Kidney (tissue), 14 donors: ENCODE data around the gene PHF2. TPM values are rescaled to one million over a fixed set of nuclear protein-coding genes. Genes with fewer than 3 reads are reported as not detected.

Experiments
- DNase-seq, 5 donors: peaks; one replicate each; pipeline ENCODE4 v3.0.0-alpha.2; 2013 to 2020
- FAIRE-seq: peaks from 2 replicates; lab custom pipeline; 2012; peaks lifted over from hg19 to GRCh38; lab: Jason Lieb, UNC
- H3K27ac ChIP-seq, 2 donors: one replicate each; pipeline ENCODE4 v1.7.0; 2013; ENCODE audit warnings: low read depth in 2 of 2, low read length in 2 of 2, inconsistent platforms in 1 of 2
- H3K27me3 ChIP-seq: one replicate; pipeline ENCODE4 v1.7.1; 2013; ENCODE audit warnings: low read length, inconsistent platforms; ENCODE audit not compliant: control insufficient read depth, insufficient read depth
- H3K36me3 ChIP-seq, 3 donors: one replicate each; pipeline versions ENCODE4 v1.7.0 to v1.7.1; 2013; ENCODE audit warnings: low read length in 3 of 3, control low read depth in 1 of 3, inconsistent platforms in 1 of 3; ENCODE audit not compliant: insufficient read depth in 3 of 3, control insufficient read depth in 2 of 3
- H3K4me1 ChIP-seq, 3 donors: one replicate each; pipeline versions ENCODE4 v1.7.0 to v1.7.1; 2013; ENCODE audit warnings: low read length in 3 of 3, inconsistent platforms in 1 of 3, low read depth in 1 of 3; ENCODE audit not compliant: control insufficient read depth in 2 of 3, insufficient read depth in 2 of 3
- H3K4me3 ChIP-seq, 3 donors: one replicate each; pipeline versions ENCODE4 v1.7.0 to v1.8.1; 2013; ENCODE audit warnings: low read length in 3 of 3, control low read depth in 1 of 3, inconsistent platforms in 1 of 3
- H3K9ac ChIP-seq, 3 donors: one replicate each; pipeline versions ENCODE4 v1.7.0 to v1.7.1; 2013; ENCODE audit warnings: low read length in 3 of 3, control low read depth in 1 of 3, inconsistent platforms in 1 of 3
- H3K9me3 ChIP-seq, 3 donors: one replicate each; pipeline versions ENCODE4 v1.7.0 to v1.7.1; 2013; ENCODE audit warnings: low read length in 3 of 3, control low read depth in 1 of 3, inconsistent platforms in 1 of 3; ENCODE audit not compliant: control insufficient read depth in 2 of 3, insufficient read depth in 1 of 3
- CTCF ChIP-seq: IDR thresholded peaks from 3 replicates; pipeline ENCODE4 v1.5.1; 2012; ENCODE audit warnings: mild to moderate bottlenecking, moderate library complexity, borderline replicate concordance; ENCODE audit not compliant: insufficient read depth; ENCODE audit errors: extremely low read depth
- intact Hi-C: fragments of 100-400 bp; cut with DNase I; formaldehyde crosslinking; loops from one replicate; pipeline ENCODE4 v1.11.1; 2022
- polyA plus RNA-seq: library from polyadenylated mRNA; stranded (reverse); fragments of 350-450 nt; fragmentation: Illumina TruSeq; extraction: RNeasy Lipid Tissue Mini Kit (QIAGEN cat#74804); gene quantifications from one replicate; pipeline ENCODE4 v1.2.3, GENCODE V29; 2014; ENCODE audit warnings: low read depth, low replicate concordance; ENCODE audit not compliant: insufficient read depth
- total RNA-seq: library from RNA; stranded (reverse); fragmentation: NEBNext Ultra II Directional; extraction: Animal tissue kit (Norgen Biotek cat#: 25700); gene quantifications from one replicate; pipeline ENCODE4 v1.2.1, GENCODE V29; 2021
- donor health status: control.
- donor health status: control.
- donor health status: control.
- donor health status: control.
- donor health status: control.
- donor health status: DM: yes; HTN: yes; CAD: no.
- donor health status: Normal renal cell carcinoma (clear cell type).

The PHF2 gene
- total and polyA plus RNA-seq, 2 donors from 2014 or later, result 10.2 to 30.7 TPM

GRCh38 chr9:93620881-93621820 is 44.8 kb downstream of the PHF2 start:
- H3K27me3 ChIP-seq, result no peaks in the 10 kb centered on the region
- no peaks in the 10 kb centered on the region for H3K36me3 ChIP-seq
- no peak for DNase-seq
- H3K4me1 ChIP-seq, result no peaks in the 10 kb centered on the region
- H3K9ac ChIP-seq, result no peak overlapping the region
- no peak overlapping the region for H3K27ac ChIP-seq
- H3K9me3 ChIP-seq, result peaks cover 0 to 2% (median 0%) of the 10 kb centered on the region in 3 donors
- intact Hi-C loops, result no loop called here
- FAIRE-seq, result no peak
- no peak for TF ChIP-seq CTCF
- no peak overlapping the region for H3K4me3 ChIP-seq

- no peaks in the 10 kb centered on the region for H3K4me1 ChIP-seq
- intact Hi-C loops, result no loop called here
- no peak for TF ChIP-seq CTCF
- no peaks in the 10 kb centered on the region for H3K27me3 ChIP-seq
- no peak for FAIRE-seq
- no peak overlapping the region for H3K4me3 ChIP-seq
- H3K36me3 ChIP-seq, result no peaks in the 10 kb centered on the region
- no peak overlapping the region for H3K27ac ChIP-seq
- H3K9ac ChIP-seq, result no peak overlapping the region
- peaks cover 0 to 2% (median 0%) of the 10 kb centered on the region in 3 donors for H3K9me3 ChIP-seq
- DNase-seq, result no peak
Observed at GRCh38 chr9:93621922-93622321, 45.5 kb downstream of the PHF2 start.

GRCh38 chr9:93622691-93623090 is 46.3 kb downstream of the PHF2 start:
- DNase-seq (no peak), FAIRE-seq (no peak)
- Histone ChIP-seq H3K9ac (no peak overlapping the region), H3K9me3 (peaks cover 0 to 5% (median 2%) of the 10 kb centered on the region in 3 donors), H3K4me3 (no peak overlapping the region), H3K27ac (no peak overlapping the region), H3K4me1 (no peaks in the 10 kb centered on the region), H3K36me3 (no peaks in the 10 kb centered on the region), H3K27me3 (no peaks in the 10 kb centered on the region)
- TF ChIP-seq CTCF, result no peak
- intact Hi-C loops, result no loop called here
